Gastrocnemius medialis (tissue), 4 donors: ENCODE results near the gene SEPHS2. TPM values are rescaled to one million over a fixed set of nuclear protein-coding genes. Genes with fewer than 3 reads are reported as not detected.

Experiments used
- ATAC-seq, 2 donors: fragments of 150-250 bp; one replicate each; pipeline ENCODE4 v1.9.1; 2016
- DNase-seq, 2 donors: peaks; one replicate each; pipeline ENCODE4 v3.0.0-alpha.2; 2019
- H3K27ac ChIP-seq, 4 donors: fragments of 200-600 bp; sonication (generic); 1 replicate in 1 of 4; 2 replicates in 3 of 4; pipeline ENCODE4 v1.5.1; 2016 to 2018; ENCODE audit warnings: mild to moderate bottlenecking in 2 of 4, moderate library complexity in 1 of 4
- H3K27me3 ChIP-seq, 3 donors: fragments of 200-600 bp; sonication (generic) in 2 of 3; 1 replicate in 1 of 3; 2 replicates in 2 of 3; pipeline versions ENCODE4 v1.5.1 to v1.6.0; 2016 to 2019; ENCODE audit warnings: mild to moderate bottlenecking in 1 of 3, moderate library complexity in 1 of 3
- H3K36me3 ChIP-seq, 2 donors: fragments of 200-600 bp; sonication (generic) in 1 of 2; one replicate each; pipeline ENCODE4 v1.5.1; 2017 to 2018
- H3K4me1 ChIP-seq, 2 donors: fragments of 200-600 bp; sonication (generic) in 1 of 2; one replicate each; pipeline ENCODE4 v1.5.1; 2016 to 2017; ENCODE audit warnings: mild to moderate bottlenecking in 2 of 2
- H3K4me3 ChIP-seq, 4 donors: fragments of 200-600 bp; sonication (generic) in 3 of 4; 1 replicate in 1 of 4; 2 replicates in 3 of 4; pipeline ENCODE4 v1.5.1; 2016 to 2019; ENCODE audit warnings: mild to moderate bottlenecking in 2 of 4
- H3K9me3 ChIP-seq, 3 donors: fragments of 200-600 bp; sonication (generic) in 2 of 3; 1 replicate in 1 of 3; 2 replicates in 2 of 3; pipeline ENCODE4 v1.5.1; 2016 to 2019
- POLR2A ChIP-seq, 2 donors: fragments of 450-650 bp; IDR thresholded peaks; one replicate each; pipeline ENCODE4 v1.6.1; 2017; ENCODE audit warnings: antibody characterized with exemption in 2 of 2, mild to moderate bottlenecking in 2 of 2, moderate library complexity in 2 of 2
- in situ Hi-C, 4 donors: fragments of 200-750 bp; cut with MboI; loops; one replicate each; pipeline versions ENCODE4 v1.15.0 to v1.8.0; 2017; ENCODE audit warnings: low sequenced_read_pairs in 4 of 4
- intact Hi-C: fragments of 100-400 bp; cut with DNase I; formaldehyde crosslinking; loops from one replicate; pipeline ENCODE4 v1.15.1; 2023; ENCODE audit warnings: low total_unique reads
- total RNA-seq, 4 donors: library from RNA; depleted of rRNA; stranded (reverse); fragments of >200 nt; gene quantifications; one replicate each; pipeline versions ENCODE4 v1.1.0 to v1.2.3, GENCODE V29; 2016
- TF ChIP-seq, protein P1 (sequence below), 5 experiments: fragments of 450-650 bp in 3 of 5; fragments of 200-600 bp in 2 of 5; sonication (generic) in 2 of 5; IDR thresholded peaks in 4 of 5; conservative IDR thresholded peaks in 1 of 5; 1 replicate in 4 of 5; 2 replicates in 1 of 5; pipeline ENCODE4 v1.5.1; 2016 to 2019; ENCODE audit warnings: antibody characterized with exemption in 5 of 5, mild to moderate bottlenecking in 3 of 5, moderate library complexity in 3 of 5

SEPHS2 gene
- 10 to 100 TPM; 23.7 to 29.5 (median 27.4) TPM for total RNA-seq

GRCh38 chr16:30445408-30446202 is at the start of gene SEPHS2:
Gene SEPHS2, minus strand, starts transcription at chr16:30445874. Its CDS starts 147 bp downstream, at chr16:30445727.
- Histone ChIP-seq H3K9me3 (no peaks in the 10 kb centered on the region), H3K27me3 (no peaks in the 10 kb centered on the region), H3K4me3 (peak within 1 kb of the TSS; percentile 89 to 100 (median 95)), H3K4me1 (peaks cover 20 to 21% of the 10 kb centered on the region in 2 donors), H3K27ac (peak within 1 kb of the TSS; percentile 97 to 100 (median 98)), H3K36me3 (no peaks in the 10 kb centered on the region)
- peak; percentile 96 to 100 for DNase-seq
- TF ChIP-seq POLR2A (IDR thresholded peaks at IDR 0.05), result peak; percentile 96
- TF ChIP-seq, protein P1, sequence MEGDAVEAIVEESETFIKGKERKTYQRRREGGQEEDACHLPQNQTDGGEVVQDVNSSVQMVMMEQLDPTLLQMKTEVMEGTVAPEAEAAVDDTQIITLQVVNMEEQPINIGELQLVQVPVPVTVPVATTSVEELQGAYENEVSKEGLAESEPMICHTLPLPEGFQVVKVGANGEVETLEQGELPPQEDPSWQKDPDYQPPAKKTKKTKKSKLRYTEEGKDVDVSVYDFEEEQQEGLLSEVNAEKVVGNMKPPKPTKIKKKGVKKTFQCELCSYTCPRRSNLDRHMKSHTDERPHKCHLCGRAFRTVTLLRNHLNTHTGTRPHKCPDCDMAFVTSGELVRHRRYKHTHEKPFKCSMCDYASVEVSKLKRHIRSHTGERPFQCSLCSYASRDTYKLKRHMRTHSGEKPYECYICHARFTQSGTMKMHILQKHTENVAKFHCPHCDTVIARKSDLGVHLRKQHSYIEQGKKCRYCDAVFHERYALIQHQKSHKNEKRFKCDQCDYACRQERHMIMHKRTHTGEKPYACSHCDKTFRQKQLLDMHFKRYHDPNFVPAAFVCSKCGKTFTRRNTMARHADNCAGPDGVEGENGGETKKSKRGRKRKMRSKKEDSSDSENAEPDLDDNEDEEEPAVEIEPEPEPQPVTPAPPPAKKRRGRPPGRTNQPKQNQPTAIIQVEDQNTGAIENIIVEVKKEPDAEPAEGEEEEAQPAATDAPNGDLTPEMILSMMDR (IDR thresholded peaks at IDR 0.05 in 4 of 5, conservative IDR thresholded peaks at IDR 0.05 in 1 of 5), result peak in 4 of 5 experiments; percentile 26 to 64 (median 44)
- in situ Hi-C loops (loop anchor here in 1 of 4 donors (10.0 to 25.0 kb wide), 2 partner anchors 89 to 192 kb away; partner anchors contain the start of gene ZNF747), intact Hi-C loops (loop anchor here (1.0 to 2.0 kb wide), 2 partner anchors 15 to 81 kb away; partner anchors contain the start of genes DCTPP1 and ZNF768)
- peak; percentile 98 for ATAC-seq

DNA sequence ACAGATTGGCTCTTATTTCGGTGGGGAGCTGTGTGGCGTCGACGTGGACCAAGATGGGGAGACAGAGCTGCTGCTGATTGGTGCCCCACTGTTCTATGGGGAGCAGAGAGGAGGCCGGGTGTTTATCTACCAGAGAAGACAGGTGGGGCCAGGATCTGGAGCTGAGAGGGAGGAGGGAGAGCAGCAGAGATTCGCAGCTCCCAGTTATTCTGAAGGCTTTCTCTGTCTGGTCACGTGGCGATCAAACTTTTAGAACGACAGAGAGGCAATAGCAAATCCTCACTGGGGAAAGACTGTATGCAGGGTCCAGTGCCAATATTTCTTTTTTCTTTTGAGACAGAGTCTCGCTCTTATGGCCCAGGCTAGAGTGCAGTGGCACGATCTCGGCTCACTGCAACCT is 49.0 kb upstream of the SEPHS2 start:
- Histone ChIP-seq H3K4me3 (no peak overlapping the region), H3K4me1 (no peaks in the 10 kb centered on the region), H3K36me3 (no peaks in the 10 kb centered on the region), H3K27ac (no peak overlapping the region), H3K9me3 (no peaks in the 10 kb centered on the region), H3K27me3 (no peaks in the 10 kb centered on the region)
- in situ Hi-C loops, result no loop called here
- DNase-seq, result no peak
- TF ChIP-seq, protein P1 (IDR thresholded peaks at IDR 0.05 in 4 of 5, conservative IDR thresholded peaks at IDR 0.05 in 1 of 5), result no peak
- no peak for TF ChIP-seq POLR2A (IDR thresholded peaks at IDR 0.05)
- ATAC-seq, result no peak
- intact Hi-C loops, result no loop called here

DNA sequence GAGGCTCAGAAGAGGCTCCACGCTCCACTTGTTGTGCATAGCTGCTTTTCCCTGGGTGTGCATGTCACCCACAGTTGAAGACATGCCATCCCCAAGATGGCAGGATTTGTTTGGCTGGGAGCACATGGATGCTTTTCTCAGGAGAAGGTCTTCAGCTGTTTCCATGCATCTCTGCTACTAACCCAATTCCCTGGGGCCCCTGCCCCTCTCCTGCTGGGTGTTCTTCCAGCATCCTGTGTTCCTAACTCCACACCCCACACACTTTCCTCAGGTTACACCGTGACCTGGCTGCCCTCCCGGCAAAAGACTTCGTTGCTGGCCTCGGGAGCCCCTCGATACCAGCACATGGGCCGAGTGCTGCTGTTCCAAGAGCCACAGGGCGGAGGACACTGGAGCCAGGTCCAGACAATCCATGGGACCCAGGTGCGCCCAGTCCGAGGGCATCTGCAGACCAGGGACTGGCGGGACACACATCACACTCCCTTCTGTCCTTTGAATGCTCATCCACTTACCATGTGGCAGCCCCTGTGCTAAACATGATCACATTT is 48.3 kb upstream of the SEPHS2 start:
- in situ Hi-C loops (no loop called here), intact Hi-C loops (no loop called here)
- H3K36me3 ChIP-seq, result no peaks in the 10 kb centered on the region
- H3K9me3 ChIP-seq, result no peaks in the 10 kb centered on the region
- H3K27ac ChIP-seq, result no peak overlapping the region
- no peaks in the 10 kb centered on the region for H3K27me3 ChIP-seq
- TF ChIP-seq, protein P1 (IDR thresholded peaks at IDR 0.05 in 4 of 5, conservative IDR thresholded peaks at IDR 0.05 in 1 of 5), result no peak
- TF ChIP-seq POLR2A (IDR thresholded peaks at IDR 0.05), result no peak
- no peak for ATAC-seq
- no peaks in the 10 kb centered on the region for H3K4me1 ChIP-seq
- H3K4me3 ChIP-seq, result no peak overlapping the region
- DNase-seq, result no peak

DNA sequence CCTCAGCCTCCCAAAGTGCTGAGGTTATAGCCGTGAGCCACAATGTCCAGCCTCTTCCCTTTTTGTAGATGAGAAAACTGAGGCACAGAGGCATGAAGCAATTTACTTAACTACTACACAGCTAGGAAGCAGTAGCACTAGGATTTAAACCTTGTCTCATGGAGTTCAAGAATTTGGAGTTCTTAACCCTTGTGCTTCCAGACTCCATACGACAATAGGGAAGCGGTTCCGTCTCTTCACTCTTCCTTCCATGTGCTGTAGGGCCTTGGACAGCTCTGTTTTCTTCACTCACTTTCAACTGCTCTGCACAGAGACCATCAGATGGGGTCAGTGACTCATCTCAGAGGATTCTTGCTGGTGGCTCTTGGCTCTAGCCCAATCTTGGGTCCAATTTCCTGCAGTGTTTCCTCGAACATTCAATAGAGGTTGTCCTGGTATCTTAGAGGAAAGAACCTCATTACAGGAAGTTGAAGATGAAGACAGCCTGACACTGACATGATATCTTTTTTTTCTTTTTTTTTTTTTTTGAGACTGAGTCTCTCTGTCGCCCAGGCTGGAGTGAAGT is 46.2 kb upstream of the SEPHS2 start:
- in situ Hi-C loops (no loop called here), intact Hi-C loops (no loop called here)
- Histone ChIP-seq H3K9me3 (no peaks in the 10 kb centered on the region), H3K27ac (no peak overlapping the region), H3K4me3 (no peak overlapping the region), H3K36me3 (no peaks in the 10 kb centered on the region), H3K27me3 (no peaks in the 10 kb centered on the region), H3K4me1 (no peaks in the 10 kb centered on the region)
- TF ChIP-seq POLR2A (IDR thresholded peaks at IDR 0.05), result no peak
- TF ChIP-seq, protein P1 (IDR thresholded peaks at IDR 0.05 in 4 of 5, conservative IDR thresholded peaks at IDR 0.05 in 1 of 5), result no peak
- ATAC-seq, result peak in 1 of 2 donors; percentile 64
- peak in 1 of 2 donors; percentile 18 for DNase-seq
